NCI-H345 treated with DMSO at 0.1 percent for 48 hours (cell line): ENCODE measurements around the gene PALM3.
A peak's percentile ranks its signal among the peaks of the same experiment; 100 is the strongest.

ENCODE experiments used
- DNase-seq: peaks from one replicate; lab custom pipeline; 2025; ENCODE audit not compliant: unreplicated experiment; lab: John Stamatoyannopoulos, UW

The PALM3 gene

DNA sequence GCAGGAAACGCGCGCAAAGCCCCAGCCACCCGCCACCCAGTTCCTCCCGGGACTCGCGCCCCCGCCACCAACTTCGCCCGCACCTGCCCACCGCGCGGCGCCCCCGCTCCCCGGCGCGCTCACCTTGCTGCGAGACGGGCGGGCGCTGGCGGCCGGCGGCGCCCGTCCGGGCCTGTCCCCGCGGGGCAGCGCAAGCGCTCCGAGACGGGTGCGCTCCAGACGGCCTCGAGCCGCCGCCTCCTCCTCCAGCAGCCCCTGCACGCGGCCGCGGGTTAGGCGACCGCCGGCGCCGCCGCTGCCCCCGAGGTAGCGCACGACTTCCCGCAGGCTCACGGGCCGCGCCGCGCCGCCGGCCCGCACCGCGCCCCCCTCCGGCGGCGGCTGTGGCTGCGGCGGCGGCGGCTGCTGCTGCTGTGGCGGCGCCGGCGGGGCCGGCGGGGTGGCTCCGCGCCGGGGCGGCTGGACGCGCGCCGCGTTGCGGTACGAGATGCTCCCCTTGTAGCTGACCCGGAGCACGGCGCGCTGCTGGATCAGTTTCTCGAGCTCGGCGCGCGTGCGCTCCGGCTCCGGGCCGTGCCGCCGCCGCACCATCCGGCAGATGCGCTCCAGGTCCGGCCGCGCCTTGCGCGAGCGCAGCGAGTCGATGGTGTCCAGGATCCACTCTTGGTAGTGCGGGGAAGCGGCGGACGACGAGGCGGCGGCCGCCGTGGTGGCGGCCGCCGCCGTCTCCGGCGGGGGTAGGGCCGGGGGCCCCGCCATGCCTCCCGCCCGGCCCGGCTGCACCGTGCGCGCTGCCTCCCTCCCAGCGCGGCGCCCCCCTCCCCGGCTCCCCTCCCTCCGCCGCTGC is 28.0 kb upstream of the PALM3 start:
- DNase-seq, result no peak

DNA sequence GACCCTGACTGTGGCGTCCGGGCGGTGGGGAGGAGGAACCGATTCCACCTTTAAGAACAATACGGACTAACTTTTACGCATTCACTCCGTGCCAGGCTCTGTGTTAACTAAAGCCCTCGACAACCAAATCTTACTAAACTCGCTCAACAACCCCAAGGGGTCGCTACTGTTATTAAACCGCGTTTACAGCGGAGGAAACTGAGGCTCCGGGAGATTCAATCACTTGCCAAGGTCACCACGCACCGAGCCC is 27.5 kb upstream of the PALM3 start:
- no peak for DNase-seq

DNA sequence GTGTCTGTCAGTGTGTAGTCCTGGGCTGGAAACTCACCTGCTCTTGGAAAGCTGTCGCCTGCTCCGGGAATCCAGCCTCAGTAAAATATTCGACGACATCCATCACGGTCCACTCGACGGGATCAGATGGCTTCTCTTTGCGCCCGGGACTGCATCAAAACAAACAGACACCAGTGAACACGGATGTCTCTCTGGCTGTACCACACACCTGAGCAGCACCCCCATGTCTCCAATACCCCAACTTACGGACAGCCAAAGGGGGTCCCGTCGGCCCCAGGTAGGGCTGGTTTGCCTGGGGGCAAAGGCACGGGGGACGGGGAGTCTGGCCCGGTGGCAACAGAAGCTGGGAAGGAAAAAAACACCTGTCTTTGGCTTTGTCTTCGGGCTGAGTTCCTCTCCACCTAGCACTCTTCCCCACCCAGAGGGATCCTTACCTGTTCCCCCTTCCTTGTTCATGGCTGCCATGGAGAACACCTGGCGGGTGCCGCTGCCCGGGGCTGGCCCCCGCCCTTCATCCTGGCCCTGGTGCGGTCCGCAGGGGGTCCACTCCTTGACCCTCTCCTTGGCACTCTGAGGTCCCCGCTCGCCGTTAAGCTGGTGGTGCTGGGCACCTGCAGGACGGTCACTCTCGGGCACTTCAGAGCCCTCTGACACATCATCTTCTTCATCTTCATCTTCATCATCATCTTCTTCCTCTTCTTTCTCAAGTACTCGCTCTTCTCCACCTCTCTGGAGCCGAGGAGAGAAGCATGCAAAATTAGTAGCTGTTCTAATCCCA is 26.9 kb upstream of the PALM3 start:
- DNase-seq, result no peak

DNA sequence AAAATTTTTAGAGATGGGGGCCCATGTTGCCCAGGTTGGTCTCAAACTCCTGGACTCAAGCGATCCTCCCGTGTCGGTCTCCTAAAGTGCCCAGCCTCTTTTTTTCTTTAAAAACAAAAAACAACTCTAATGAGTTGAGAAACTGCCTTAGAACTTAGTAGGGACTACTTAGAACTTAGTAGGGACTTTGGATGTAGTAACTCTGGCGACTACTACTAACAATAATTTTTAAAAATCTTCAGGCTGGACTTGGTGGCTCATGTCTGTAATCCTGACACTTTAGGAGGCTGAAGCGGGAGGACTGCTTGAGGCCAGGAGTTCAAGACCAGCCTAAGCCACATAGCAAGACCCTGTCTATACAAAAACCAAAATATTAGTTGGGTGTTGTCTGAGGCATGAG is 24.2 kb upstream of the PALM3 start:
- DNase-seq, result no peak

DNA sequence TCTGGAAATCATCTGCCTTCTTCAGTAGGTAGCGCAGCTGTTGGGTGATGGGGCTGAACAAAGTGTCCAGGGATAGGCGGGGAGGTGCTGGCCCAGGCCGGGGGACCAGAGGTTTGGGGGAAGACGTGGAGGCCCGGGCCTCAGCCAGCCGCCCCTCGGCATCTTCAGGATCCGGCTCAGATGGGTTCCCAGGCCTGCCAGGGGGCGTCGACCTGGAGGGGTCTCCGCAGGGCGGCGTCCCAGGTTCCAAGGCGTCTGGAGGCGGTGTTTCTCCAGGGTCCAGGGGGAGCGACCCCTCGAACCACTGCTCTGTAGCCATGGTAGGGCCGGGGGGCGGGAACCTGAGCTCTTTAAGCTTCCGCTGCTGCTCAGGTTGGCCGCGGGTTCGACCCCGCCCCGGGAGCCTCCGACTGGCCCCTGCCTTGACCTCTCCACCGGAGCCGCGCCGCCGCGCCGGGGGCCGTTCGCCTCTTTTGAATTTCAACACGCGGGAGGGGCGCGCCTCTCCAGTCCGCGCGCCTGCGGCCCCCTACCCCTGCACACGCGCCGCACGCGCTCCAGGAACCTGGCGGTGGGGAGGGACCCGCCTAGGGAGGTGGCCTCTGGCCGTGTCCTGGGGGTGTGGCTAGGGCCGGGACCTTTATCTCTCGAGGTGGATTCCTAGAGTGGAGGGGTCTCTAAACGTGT is 23.6 kb upstream of the PALM3 start, which contains the start of gene C19orf67:
Gene C19orf67 (minus strand): TSS at position 475 of the 687 bp plus-strand sequence. CDS start 156 bp downstream, at position 319.
- no peak for DNase-seq

DNA sequence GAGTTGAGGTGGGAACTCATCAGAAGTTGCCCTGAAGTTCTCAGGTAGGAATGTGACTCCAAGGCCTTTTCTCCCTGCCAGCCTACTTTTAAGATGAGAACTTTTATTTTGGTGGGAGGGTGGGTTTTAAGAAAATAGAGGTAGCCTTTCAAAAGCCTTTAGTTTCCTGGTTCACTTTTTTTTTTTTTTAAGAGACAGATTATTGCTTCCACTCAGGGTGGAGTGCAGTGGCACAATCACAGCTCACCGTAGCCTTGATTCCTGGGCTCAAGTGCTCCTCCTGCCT is 20.7 kb upstream of the PALM3 start:
- no peak for DNase-seq

DNA sequence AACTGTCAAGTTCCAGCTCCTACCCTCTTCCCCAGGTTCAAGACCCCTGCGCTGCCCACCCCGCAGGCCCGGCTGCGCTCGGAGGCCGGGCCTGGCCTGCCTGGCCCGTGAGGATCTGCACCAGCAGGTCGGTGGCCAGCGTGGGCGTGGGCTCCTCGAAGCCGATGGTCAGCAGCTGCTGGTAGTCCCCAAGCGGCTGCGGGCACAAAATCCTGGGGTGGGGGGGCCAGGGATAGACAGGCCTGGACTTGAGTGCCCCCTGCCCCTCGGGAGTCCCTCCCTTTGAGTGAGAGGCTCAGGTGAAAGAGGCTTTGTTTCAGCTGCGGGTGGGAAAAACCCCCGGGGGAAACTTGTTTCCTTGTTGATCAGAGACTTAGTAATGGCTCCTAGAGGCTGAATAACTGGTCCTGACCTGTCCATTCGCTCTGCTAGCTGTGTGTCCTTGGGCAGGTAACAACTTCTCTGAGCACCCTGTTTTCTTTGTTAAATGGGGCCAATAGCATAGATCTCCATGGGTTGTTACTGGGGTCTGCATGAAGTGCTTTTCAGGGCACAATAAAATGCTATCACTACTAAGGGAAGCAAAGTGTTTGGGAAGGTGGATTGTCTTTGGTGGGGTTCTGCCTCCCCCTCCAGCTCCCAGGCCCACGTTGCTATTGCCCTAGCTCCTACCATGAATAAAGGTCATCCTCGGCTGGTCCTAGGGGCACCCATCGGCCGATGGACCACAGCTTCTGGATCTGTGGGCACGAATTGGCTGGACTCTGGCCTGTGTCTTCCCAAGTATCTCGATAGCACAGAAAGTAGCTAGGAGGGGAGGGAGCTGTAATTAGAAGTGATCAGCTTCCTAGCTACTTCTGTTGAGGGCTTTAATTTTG is 20.2 kb upstream of the PALM3 start:
- no peak for DNase-seq

DNA sequence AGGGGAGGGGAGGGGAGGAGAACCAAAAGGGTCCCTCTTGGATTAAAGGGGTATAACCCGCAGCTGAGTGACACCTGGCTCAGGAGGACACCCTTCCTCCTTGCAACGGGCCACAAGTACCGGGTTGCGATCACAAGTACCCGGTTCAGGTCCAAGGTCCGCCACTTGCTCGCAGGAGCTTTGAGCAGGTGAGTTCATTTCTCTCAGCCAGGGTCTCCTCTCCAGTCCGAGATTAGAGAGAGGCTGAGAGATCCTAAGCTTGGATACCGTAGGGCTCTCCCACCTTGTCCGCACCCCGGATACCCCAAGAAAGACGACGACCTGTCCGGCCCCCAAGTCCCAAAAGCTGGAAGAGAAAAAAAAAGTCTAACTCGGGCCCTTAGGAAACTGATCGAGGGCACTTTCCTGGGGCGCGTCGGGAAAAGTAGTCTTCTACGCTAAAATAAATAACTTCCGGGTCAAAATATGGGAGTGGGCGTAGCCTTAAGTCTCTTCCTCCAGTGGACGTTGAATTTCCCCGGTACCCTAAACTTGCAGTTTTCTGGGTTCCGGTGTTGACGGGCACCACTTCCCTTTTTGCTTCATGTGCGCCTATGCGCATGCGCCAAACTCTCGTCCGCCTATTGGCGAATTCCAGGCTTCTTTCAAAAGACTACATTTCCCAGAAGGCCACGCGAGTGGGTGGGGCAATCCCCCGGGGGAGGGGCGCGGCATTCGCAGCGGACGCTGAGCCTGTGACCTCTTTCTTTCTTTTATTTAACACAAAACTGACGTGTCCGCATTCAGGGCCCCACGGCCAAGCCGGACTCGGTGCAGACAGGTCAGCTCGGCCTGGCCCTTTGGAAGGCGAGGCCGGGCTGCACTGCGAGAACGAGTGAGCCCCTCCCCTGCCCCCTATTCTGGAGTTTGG is 19.3 kb upstream of the PALM3 start:
- DNase-seq, result peak; percentile 97

DNA sequence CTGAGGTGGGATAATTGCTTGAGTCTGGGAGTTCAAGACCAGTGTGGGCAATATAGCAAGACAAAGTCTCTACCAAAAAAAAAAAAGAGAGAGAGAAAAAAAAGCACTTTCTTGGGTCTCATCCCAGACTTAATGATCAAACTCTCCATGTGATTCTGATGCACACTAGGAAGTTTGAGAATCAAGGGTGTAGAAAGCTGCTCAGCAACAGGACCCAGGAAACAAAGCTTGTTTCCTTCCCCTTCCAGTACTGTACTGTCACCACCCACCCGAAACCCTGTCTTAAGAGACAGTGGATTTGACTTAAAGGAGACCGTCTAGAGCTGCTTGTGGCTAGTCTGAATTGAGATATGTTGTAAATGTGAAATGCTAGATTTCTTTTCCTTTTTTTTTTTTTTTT is 16.5 kb upstream of the PALM3 start:
- no peak for DNase-seq

DNA sequence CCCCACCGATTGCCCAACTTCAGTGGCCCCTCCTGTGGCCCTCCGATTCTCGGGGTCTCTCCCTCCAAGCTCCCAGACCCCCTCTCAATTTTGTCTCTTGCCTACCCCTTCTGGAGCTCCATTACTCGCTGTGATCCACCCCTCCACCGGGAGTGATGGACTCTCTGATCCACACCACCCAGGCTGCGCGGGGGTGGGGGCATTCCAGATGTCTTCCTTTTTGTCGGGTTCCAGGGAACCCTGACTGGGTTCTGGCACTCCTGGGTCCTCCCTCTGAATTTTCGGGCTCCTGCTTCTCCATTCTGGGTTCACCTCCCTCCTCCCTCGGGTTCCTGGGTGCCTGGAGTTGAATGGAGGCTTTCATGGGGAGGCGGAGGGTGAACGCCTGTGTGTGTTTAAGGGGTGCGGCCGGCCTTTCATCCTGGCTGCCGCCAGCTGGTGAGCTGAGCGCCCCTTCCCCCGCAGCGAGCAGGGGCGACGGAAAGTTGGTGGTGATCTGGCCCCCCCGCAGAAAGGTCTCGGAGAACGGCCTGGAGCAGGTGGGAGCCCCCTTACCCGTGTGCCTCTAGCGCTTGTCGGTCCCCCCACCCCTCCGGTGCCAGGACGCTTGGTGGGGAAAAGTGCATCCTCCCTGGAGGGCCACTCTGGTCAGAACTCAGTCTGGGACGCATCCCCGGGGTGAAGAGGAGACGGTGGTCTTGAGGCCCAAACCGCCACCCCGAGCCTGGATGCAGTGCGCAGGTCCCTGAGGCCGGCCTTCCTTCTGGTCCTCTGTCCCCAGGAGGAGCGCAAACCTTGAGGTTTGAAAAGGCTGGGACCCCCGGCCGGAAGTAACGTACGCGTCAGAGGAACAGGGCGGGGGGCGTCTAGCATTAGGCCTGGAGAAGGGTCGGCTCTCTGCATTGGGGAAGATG is 12.3 kb upstream of the PALM3 start:
- no peak for DNase-seq

DNA sequence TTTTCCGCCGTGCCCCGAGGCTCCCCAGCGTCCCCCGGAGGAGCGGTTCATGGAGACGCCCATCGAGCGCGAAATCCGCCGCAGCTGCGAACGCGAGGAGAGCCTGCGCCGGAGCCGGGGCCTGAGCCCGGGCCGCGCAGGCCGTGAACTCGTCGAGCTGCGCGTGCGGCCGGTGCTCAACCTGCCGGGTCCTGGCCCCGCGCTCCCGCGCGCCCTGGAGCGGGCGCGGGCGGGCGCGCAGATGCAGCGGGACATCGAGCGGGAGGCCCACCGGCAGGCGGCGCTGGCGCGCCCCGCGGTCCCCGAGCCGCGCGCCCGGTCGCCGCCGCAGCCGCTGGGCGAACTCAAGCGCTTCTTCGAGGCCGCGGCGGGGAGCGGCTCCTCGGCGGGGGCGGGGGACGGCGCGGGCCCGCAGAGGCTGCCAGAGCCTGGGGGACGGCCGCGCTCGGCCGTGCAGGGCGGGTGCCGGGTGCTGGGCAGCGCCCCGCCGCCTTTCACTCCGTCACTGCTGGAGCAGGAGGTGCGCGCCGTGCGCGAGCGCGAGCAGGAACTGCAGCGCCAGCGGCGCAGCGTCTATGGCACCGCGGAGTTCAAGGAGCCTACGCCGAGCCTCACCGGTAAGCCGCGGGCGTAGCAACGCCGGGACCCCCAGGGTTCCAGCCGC is 11.5 kb upstream of the PALM3 start:
- peak; percentile 61 for DNase-seq

DNA sequence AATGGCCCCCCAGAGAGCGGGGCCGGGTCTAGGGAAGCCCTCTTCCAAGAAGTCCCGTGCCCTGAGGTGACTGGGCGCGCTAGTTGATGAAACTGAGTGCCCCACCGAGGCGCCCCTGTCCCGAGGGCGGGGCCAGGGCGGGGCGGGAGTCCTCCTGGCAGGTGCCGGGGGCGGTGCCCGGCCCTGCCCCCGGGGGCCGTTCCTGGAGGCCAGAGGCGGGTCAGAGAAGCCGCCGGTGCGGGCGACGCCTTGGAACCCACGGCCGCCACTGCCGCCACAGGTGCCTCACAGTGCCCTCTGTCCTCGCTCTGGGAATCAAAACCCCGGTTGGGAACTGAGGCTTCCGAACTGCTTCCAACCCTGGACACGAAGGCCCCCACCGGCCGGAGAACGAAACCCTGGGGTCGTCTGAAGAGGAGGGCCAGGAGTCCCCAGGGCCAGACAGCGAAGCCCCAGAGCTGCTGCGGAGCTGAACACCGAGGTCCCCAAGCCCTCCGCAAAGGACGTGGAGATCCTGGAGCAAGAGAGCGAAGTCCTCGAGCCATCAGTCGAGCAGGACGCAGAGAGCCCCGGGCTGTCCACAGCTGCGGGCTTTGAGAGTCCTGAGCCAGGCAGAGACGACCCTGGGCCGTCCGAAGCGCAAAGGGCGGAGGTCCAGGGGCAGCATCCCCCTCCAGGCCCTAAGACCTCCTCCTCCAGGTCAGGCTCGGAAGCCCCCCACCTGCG is 10.8 kb upstream of the PALM3 start, which contains the start of gene MISP3:
Gene MISP3 (plus strand): TSS at position 252 of the 726 bp plus-strand sequence. CDS start 524 bp downstream, outside the sequence.
- no peak for DNase-seq

DNA sequence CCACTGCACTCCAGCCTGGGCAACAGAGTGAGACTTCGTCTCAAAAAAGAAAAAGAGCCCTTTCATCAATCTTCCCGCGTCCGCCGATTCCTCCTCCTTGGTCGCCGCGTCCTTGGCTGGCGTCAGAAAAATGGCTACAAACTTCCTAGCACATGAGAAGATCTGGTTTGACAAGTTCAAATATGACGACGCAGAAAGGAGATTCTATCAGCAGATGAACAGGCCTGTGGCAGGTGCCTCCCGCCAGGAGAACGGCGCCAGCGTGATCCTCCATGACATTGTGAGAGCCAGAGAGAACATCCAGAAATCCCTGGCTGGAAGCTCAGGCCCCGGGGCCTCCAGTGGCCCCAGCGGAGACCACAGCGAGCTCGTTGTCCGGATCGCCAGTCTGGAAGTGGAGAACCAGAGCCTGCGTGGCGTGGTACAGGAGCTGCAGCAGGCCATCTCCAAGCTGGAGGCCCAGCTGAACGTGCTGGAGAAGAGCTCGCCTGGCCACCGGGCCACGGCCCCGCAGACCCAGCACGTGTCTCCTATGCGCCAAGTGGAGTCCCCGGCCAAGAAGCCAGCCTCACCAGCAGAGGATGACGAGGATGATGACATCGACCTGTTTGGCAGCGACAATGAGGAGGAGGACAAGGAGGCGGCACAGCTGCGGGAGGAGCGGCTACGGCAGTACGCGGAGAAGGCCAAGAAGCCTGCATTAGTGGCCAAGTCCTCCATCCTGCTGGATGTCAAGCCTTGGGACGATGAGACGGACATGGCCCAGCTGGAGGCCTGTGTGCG is 8.6 kb upstream of the PALM3 start:
- DNase-seq, result no peak

DNA sequence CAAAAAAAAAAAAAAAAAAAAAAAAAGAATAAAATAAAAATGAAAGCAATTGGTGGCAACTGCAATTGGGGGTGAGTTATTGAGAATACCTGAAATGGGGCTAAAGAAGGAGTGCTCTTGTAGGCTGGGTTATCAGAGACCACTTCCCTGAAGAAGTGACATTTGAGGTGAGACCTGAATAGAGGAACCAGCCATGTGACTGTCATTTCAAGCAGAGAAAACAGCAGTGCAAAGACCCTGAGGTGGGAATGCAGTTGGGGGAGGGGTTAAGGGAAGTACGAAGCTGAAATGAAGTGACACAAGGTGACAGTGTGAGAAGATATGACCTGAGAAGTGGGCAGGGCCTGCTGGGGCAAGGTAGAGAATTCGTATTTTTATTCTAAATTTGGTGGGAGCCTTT is 4.3 kb upstream of the PALM3 start:
- DNase-seq, result no peak

DNA sequence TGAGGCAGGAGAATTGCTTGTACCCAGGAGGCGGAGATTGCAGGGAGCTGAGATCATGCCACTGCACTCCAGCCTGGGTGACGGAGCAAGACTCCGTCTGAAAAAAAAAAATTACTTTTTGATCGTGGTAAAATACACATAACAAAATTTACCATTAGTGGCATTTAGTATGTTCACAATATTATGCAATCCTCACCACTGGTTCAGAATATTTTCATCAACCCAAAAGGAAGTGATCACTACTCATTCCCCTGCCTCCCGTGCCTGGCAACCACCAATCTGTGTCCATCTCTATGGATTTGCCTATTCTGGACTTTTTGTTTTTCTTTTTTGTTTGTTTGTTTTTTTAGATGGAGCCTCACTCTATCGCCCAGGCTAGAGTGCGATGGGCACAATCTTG is 1.2 kb upstream of the PALM3 start:
- DNase-seq, result no peak

DNA sequence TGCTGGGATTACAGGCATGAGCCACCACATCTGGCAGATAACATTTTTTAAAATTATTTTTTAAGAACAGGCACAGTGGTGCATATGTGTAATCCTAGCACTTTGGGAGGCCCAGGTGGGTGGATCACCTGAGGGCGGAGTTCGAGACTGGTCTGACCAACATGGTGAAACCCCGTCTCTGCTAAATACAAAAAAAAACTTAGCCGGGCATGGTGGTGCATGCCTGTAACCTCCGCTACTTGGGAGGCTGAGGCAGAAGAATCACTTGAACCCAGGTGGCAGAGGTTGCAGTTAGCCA is 631 bp upstream of the PALM3 start:
- DNase-seq, result no peak

DNA sequence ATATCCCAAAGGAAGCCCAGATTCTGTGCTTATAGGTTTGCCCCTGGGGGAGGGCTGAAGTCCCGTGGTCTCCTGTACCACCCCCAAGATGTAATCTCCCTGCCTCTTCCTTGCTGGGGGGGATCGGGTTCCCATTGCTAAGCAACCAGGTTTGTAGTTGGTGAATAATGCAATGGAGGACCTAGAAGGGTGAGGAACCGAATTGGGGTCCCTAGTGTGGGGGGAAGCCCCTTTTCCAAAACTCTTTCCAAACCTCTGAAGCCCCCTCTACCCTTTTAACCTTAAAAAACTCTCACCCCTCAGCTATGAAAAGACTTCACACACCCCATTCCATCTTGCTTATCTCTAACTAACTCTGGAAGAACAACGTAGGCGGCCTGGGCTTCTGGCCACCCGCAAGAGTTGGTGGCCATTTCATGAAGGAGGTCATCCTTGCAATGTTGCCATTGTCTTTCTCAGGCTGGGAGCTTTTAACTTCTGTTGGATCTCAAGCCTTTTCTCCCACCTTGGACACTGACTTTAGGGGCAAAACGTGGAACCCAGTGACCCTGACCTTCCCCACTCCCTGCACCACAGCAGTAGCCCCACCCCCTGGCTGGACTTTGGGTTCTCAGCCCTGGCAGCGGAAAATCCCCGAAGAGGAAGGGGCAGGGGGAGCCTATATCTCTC is 661 bp downstream of the PALM3 start:
- DNase-seq, result no peak
